Mesodermal cell (in vitro differentiated cells): ENCODE results near the gene ACOX1.

Experiments
- H3K27ac ChIP-seq: 2 replicates; pipeline ENCODE4 v1.7.0; 2013; ENCODE audit warnings: mild to moderate bottlenecking, low read depth, low read length, moderate library complexity; ENCODE audit not compliant: severe bottlenecking
- H3K36me3 ChIP-seq: 2 replicates; pipeline ENCODE4 v1.7.1; 2013; ENCODE audit warnings: mild to moderate bottlenecking, low read length, moderate library complexity; ENCODE audit not compliant: control insufficient read depth, insufficient read depth
- H3K4me1 ChIP-seq: one replicate; pipeline ENCODE4 v1.7.1; 2013; ENCODE audit warnings: mild to moderate bottlenecking, low read length; ENCODE audit not compliant: insufficient read depth, control insufficient read depth, poor library complexity, severe bottlenecking
- H3K4me3 ChIP-seq: 2 replicates; pipeline ENCODE4 v1.7.0; 2013; ENCODE audit warnings: low read length, control low read depth, mild to moderate bottlenecking; ENCODE audit not compliant: insufficient read depth, poor library complexity, severe bottlenecking; ENCODE audit errors: extremely low read depth
- H3K9me3 ChIP-seq: 2 replicates; pipeline ENCODE4 v1.7.1; 2013; ENCODE audit warnings: mild to moderate bottlenecking, low read length, moderate library complexity; ENCODE audit not compliant: control insufficient read depth
- WGBS, 2 experiments: methylation state at CpG; one replicate each; pipeline ENCODE4 v1.1.5; 2013; ENCODE audit warnings: missing lambda C conversion rate in 2 of 2; ENCODE audit not compliant: insufficient coverage in 2 of 2; 5-methylcytosine and 5-hydroxymethylcytosine counted together

The ACOX1 gene

GRCh38 chr17:75917141-75917916, 61.6 kb downstream of the ACOX1 start:
- Histone ChIP-seq H3K9me3 (no peaks in the 10 kb centered on the region), H3K36me3 (no peaks in the 10 kb centered on the region), H3K4me1 (no peaks in the 10 kb centered on the region), H3K4me3 (no peak overlapping the region), H3K27ac (no peak overlapping the region)
- WGBS, 2 experiments = 93 to 96% methylated on average over 14 to 20 of the region's 23 CpGs

- no peak overlapping the region for H3K27ac ChIP-seq
- no peak overlapping the region for H3K4me3 ChIP-seq
- WGBS, 2 experiments = 81 to 94% methylated on average over 6 of the region's 8 CpGs
- H3K9me3 ChIP-seq = no peaks in the 10 kb centered on the region
- H3K4me1 ChIP-seq = no peaks in the 10 kb centered on the region
- no peaks in the 10 kb centered on the region for H3K36me3 ChIP-seq
Observed at GRCh38 chr17:75915268-75915667, 63.7 kb downstream of the ACOX1 start.

GRCh38 chr17:75914643-75915267, 64.2 kb downstream of the ACOX1 start:
- no peak overlapping the region for H3K4me3 ChIP-seq
- 92% methylated on average over 27 to 30 of the region's 34 CpGs for WGBS, 2 experiments
- H3K27ac ChIP-seq = no peak overlapping the region
- H3K4me1 ChIP-seq = no peaks in the 10 kb centered on the region
- H3K36me3 ChIP-seq = no peaks in the 10 kb centered on the region
- no peaks in the 10 kb centered on the region for H3K9me3 ChIP-seq

- no peaks in the 10 kb centered on the region for H3K9me3 ChIP-seq
- no peak overlapping the region for H3K27ac ChIP-seq
- H3K4me1 ChIP-seq = no peaks in the 10 kb centered on the region
- H3K36me3 ChIP-seq = no peaks in the 10 kb centered on the region
- no peak overlapping the region for H3K4me3 ChIP-seq
- WGBS, 2 experiments = 94 to 97% methylated on average over 26 of the region's 32 CpGs
Observed at GRCh38 chr17:75913537-75914210, 65.3 kb downstream of the ACOX1 start.

- no peaks in the 10 kb centered on the region for H3K4me1 ChIP-seq
- H3K36me3 ChIP-seq = no peaks in the 10 kb centered on the region
- no peak overlapping the region for H3K4me3 ChIP-seq
- H3K27ac ChIP-seq = no peak overlapping the region
- no peaks in the 10 kb centered on the region for H3K9me3 ChIP-seq
- WGBS, 2 experiments = 56 to 90% methylated on average over 2 to 6 of the region's 6 CpGs
Observed at GRCh38 chr17:75910699-75911098, 68.3 kb downstream of the ACOX1 start.

GRCh38 chr17:75909812-75910274, 69.1 kb downstream of the ACOX1 start:
- Histone ChIP-seq H3K36me3 (no peaks in the 10 kb centered on the region), H3K27ac (no peak overlapping the region), H3K9me3 (no peaks in the 10 kb centered on the region), H3K4me3 (no peak overlapping the region), H3K4me1 (peaks cover 6% of the 10 kb centered on the region)
- 94 to 95% methylated on average over 2 of the region's 11 CpGs for WGBS, 2 experiments

- Histone ChIP-seq H3K27ac (no peak overlapping the region), H3K36me3 (no peaks in the 10 kb centered on the region), H3K4me1 (peaks cover 6% of the 10 kb centered on the region), H3K9me3 (no peaks in the 10 kb centered on the region), H3K4me3 (no peak overlapping the region)
- WGBS, 2 experiments = 84 to 86% methylated on average over 11 to 12 of the region's 14 CpGs
Observed at GRCh38 chr17:75909051-75909811, 69.7 kb downstream of the ACOX1 start.

GRCh38 chr17:75908201-75908600, 70.8 kb downstream of the ACOX1 start:
- Histone ChIP-seq H3K27ac (no peak overlapping the region), H3K36me3 (no peaks in the 10 kb centered on the region), H3K4me3 (no peak overlapping the region), H3K4me1 (peaks cover 9% of the 10 kb centered on the region), H3K9me3 (no peaks in the 10 kb centered on the region)
- 81 to 90% methylated on average over 5 to 6 of the region's 6 CpGs for WGBS, 2 experiments

- peaks cover 16% of the 10 kb centered on the region for H3K36me3 ChIP-seq
- H3K4me1 ChIP-seq = peaks cover 14% of the 10 kb centered on the region
- H3K9me3 ChIP-seq = no peaks in the 10 kb centered on the region
- H3K4me3 ChIP-seq = no peak overlapping the region
- WGBS, 2 experiments = 91 to 97% methylated on average over 8 of the region's 10 CpGs
- no peak overlapping the region for H3K27ac ChIP-seq
Observed at GRCh38 chr17:75906143-75906884, 72.7 kb downstream of the ACOX1 start.
